Erythroblast (primary cell): Measurements from ENCODE around the gene SMAD2.

Experiments used
- GATA1 ChIP-seq: IDR thresholded peaks from 2 replicates; pipeline ENCODE4 v1.6.1; 2011; ENCODE audit warnings: low read depth, mild to moderate bottlenecking, control low read depth, low read length, moderate library complexity
- POLR2A ChIP-seq: IDR thresholded peaks from 2 replicates; pipeline ENCODE4 v1.6.1; 2011; ENCODE audit warnings: mild to moderate bottlenecking, low read length

DNA sequence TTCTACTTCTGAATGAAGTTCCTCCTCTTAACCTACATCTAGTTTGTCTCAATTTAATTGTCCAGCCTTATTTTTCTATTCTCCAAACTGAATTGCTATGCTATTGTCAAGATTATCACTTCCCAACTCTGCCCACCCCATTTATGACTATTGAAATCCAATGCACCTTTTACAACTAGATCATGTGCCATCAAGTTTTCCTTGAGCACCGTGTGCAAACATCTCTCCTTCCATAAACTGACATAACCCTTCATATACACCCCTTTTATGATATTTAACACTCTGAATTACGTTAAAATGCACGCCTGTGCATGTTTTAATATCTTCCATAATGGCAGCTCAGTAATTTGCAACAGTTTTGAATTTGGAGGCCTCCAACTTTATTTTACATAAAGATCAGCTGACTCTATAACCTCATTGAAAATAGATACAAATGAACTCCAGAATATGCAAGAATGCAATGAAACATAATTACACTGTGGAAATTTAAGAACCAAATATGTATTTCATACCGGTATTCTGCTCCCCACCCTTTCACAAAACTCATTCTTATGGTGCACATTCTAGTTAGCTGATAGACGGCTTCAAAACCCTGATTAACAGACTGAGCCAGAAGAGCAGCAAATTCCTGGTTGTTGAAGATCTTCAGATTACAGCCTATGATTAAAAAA is 85.5 kb downstream of the SMAD2 start:
- TF ChIP-seq POLR2A, result no peak
- TF ChIP-seq GATA1, result no peak
